GM18526 (cell line): ENCODE results near the gene FYB1.

Experiments
- POLR2A ChIP-seq: IDR thresholded peaks from 3 replicates; pipeline ENCODE4 v1.6.1; 2011; ENCODE audit not compliant: insufficient read length; ENCODE audit errors: extremely low read depth

FYB1 gene

GRCh38 chr5:39201160-39201780 lies 18.1 kb downstream of the FYB1 start:
- no peak for TF ChIP-seq POLR2A

- TF ChIP-seq POLR2A = no peak
Measured at GRCh38 chr5:39200081-39200480, 19.3 kb downstream of the FYB1 start.

GRCh38 chr5:39199335-39199734 lies 20.0 kb downstream of the FYB1 start:
- TF ChIP-seq POLR2A = no peak

GRCh38 chr5:39198127-39198526 lies 21.2 kb downstream of the FYB1 start:
- TF ChIP-seq POLR2A = no peak

- TF ChIP-seq POLR2A = no peak
Measured at GRCh38 chr5:39197556-39197955, 21.8 kb downstream of the FYB1 start.

- no peak for TF ChIP-seq POLR2A
Measured at GRCh38 chr5:39195198-39195826, 24.1 kb downstream of the FYB1 start.

GRCh38 chr5:39194466-39195136 lies 24.8 kb downstream of the FYB1 start:
- TF ChIP-seq POLR2A = no peak

GRCh38 chr5:39193553-39194465 lies 25.6 kb downstream of the FYB1 start:
- TF ChIP-seq POLR2A = no peak

- TF ChIP-seq POLR2A = no peak
Measured at GRCh38 chr5:39192450-39193160, 26.8 kb downstream of the FYB1 start.

- TF ChIP-seq POLR2A = no peak
Measured at GRCh38 chr5:39191216-39191615, 28.1 kb downstream of the FYB1 start.

GRCh38 chr5:39190311-39191102 lies 28.9 kb downstream of the FYB1 start:
- no peak for TF ChIP-seq POLR2A

- no peak for TF ChIP-seq POLR2A
Measured at GRCh38 chr5:39189292-39189955, 29.9 kb downstream of the FYB1 start.
